RWPE2 (cell line): ENCODE data around the gene CIB4.

Experiments used
- ATAC-seq: fragments of 200-7000 bp; cut with Tn5 transposase; 3 replicates; pipeline ENCODE4 v1.9.1; 2021; ENCODE audit warnings: low read depth
- DNase-seq: peaks from one replicate; pipeline ENCODE4 v3.0.0-alpha.2; 2020; ENCODE audit warnings: low spot score
- H3K27ac ChIP-seq: fragments of 450-650 bp; 2 replicates; pipeline ENCODE4 v1.5.1; 2017; ENCODE audit warnings: mild to moderate bottlenecking; ENCODE audit not compliant: poor library complexity, severe bottlenecking
- H3K27me3 ChIP-seq: fragments of 250-450 bp; sonication (Bioruptor Pico); 2 replicates; pipeline ENCODE4 v1.5.1; 2021; ENCODE audit warnings: mild to moderate bottlenecking, moderate library complexity; ENCODE audit not compliant: insufficient read depth, poor library complexity, severe bottlenecking
- H3K36me3 ChIP-seq: fragments of 250-450 bp; sonication (Bioruptor Pico); 2 replicates; pipeline ENCODE4 v1.5.1; 2020; ENCODE audit warnings: low read depth, mild to moderate bottlenecking, moderate library complexity
- H3K4me1 ChIP-seq: fragments of 250-450 bp; sonication (Bioruptor Pico); 2 replicates; pipeline ENCODE4 v1.5.1; 2021; ENCODE audit warnings: mild to moderate bottlenecking, moderate library complexity; ENCODE audit not compliant: insufficient read depth, poor library complexity, severe bottlenecking
- H3K4me3 ChIP-seq: fragments of 250-450 bp; sonication (Bioruptor Pico); 2 replicates; pipeline ENCODE4 v1.5.1; 2021; ENCODE audit warnings: mild to moderate bottlenecking, moderate library complexity; ENCODE audit not compliant: severe bottlenecking
- H3K9me3 ChIP-seq: fragments of 250-450 bp; sonication (Bioruptor Pico); 2 replicates; pipeline ENCODE4 v1.5.1; 2021; ENCODE audit warnings: mild to moderate bottlenecking, moderate library complexity; ENCODE audit not compliant: severe bottlenecking
- TF ChIP-seq, protein P1 (sequence below): fragments of 450-650 bp; IDR thresholded peaks from one replicate; pipeline ENCODE4 v1.5.1; 2017; ENCODE audit warnings: mild to moderate bottlenecking, moderate library complexity; ENCODE audit not compliant: poor library complexity, severe bottlenecking

The CIB4 gene

DNA sequence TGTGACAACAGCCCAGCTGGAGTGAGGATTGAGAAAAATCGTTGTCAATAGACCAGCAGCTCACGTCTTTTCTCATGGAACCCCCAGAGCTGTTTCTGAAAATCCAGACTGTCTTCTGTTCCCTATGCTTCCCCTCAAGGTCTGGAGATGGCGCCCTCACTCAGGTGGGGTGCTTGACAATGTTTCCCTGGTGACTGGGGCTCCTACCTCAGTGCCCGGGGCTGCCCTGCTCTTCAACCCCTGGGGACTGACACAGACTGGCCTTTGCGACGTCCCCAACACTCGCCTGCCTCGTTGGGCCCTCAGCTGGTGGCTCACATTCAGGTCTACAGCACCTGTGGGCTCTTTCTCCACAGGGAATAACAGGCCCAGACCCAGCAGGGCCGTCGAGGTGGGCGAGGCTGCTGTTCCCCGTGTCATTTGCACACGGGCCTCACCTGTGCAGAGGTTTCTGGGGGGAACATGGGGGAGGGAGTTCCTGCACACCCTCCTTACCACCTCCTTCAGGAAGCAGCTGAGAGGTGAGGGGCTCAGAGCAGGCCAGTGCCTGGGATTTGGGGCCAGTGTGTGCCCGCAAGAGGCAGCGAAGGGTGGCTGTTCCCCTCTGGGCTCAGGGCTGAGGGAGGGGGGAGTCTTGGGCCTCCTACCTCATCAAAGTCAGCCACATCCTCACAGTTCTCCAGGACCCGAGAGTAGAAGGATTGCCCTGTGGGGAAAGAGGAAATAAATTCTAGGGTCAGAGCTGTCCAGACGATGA lies 103.9 kb downstream of the CIB4 start:
- Histone ChIP-seq H3K36me3 (no peaks in the 10 kb centered on the region), H3K4me1 (no peaks in the 10 kb centered on the region), H3K27me3 (no peaks in the 10 kb centered on the region), H3K9me3 (no peaks in the 10 kb centered on the region), H3K4me3 (no peak overlapping the region), H3K27ac (no peak overlapping the region)
- TF ChIP-seq, protein P1, sequence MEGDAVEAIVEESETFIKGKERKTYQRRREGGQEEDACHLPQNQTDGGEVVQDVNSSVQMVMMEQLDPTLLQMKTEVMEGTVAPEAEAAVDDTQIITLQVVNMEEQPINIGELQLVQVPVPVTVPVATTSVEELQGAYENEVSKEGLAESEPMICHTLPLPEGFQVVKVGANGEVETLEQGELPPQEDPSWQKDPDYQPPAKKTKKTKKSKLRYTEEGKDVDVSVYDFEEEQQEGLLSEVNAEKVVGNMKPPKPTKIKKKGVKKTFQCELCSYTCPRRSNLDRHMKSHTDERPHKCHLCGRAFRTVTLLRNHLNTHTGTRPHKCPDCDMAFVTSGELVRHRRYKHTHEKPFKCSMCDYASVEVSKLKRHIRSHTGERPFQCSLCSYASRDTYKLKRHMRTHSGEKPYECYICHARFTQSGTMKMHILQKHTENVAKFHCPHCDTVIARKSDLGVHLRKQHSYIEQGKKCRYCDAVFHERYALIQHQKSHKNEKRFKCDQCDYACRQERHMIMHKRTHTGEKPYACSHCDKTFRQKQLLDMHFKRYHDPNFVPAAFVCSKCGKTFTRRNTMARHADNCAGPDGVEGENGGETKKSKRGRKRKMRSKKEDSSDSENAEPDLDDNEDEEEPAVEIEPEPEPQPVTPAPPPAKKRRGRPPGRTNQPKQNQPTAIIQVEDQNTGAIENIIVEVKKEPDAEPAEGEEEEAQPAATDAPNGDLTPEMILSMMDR: no peak
- ATAC-seq (no peak), DNase-seq (no peak)

DNA sequence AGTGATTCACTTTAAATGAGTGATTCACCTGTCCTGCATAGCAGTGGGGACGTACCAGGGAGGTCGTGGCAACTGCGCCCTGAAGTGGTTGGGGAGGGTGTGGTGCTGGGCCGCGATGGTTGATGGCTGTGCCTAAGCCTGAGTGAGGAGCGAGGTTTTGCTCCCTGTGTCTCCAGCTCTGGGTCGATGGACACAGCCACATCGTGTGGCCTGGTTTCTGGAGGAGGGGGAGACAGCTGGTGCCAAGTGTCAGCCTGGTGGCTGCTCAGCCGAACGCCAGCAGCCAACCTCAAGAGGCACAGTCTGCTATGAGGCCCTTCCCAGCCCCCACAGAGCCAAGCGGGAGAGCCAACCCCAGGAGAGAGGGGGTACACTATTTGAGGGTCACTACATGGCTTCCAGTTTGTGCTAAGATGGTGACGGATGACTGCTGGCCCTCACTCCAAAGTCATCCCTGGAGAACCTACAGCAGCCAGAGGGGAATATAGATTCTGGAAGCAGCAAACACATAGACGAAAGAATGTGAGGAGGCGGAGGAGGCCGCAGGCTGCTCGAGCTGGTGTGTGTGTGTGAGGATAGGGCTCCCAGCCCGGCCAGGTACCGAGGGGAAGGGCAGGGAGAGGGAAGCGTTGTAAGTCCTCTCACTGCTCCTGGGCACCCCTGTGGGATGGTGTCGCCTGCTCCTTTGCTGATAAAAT lies 104.6 kb downstream of the CIB4 start:
- DNase-seq: no peak
- H3K27ac ChIP-seq: no peak overlapping the region
- no peaks in the 10 kb centered on the region for H3K4me1 ChIP-seq
- TF ChIP-seq, protein P1: no peak
- H3K27me3 ChIP-seq: no peaks in the 10 kb centered on the region
- no peak overlapping the region for H3K4me3 ChIP-seq
- ATAC-seq: no peak
- no peaks in the 10 kb centered on the region for H3K9me3 ChIP-seq
- no peaks in the 10 kb centered on the region for H3K36me3 ChIP-seq

DNA sequence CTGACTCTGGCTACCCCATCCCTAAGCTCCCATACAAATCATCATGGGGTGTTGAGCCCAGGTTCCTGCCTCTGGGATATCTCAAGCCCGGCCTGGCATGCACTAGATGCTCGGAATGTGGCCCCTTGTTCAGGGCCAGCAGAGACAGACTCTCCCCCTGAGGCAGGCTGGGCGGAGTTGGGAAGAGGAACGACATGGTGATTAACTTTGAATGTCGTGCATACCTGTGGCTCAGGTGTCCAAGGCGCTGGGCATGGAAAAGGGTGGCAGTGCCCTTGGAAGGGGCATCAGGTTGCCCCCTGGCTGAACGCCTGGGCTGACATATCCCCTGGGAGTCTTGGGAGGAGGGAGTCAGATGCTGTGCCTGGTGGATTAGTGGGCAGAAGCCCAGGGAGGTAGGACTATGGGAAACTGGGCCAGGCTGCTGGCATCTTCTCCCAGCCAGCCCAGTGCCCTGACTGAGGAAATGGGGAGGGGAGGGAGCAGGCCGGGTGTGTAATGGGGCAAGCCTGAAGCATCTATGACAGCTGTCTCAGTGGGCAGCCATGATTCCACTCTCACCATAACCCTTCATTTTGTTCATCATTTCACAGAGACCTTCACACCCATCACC lies 105.4 kb downstream of the CIB4 start:
- Histone ChIP-seq H3K4me1 (no peaks in the 10 kb centered on the region), H3K4me3 (no peak overlapping the region), H3K27ac (no peak overlapping the region), H3K36me3 (no peaks in the 10 kb centered on the region), H3K27me3 (no peaks in the 10 kb centered on the region), H3K9me3 (no peaks in the 10 kb centered on the region)
- TF ChIP-seq, protein P1: no peak
- DNase-seq (no peak), ATAC-seq (no peak)

DNA sequence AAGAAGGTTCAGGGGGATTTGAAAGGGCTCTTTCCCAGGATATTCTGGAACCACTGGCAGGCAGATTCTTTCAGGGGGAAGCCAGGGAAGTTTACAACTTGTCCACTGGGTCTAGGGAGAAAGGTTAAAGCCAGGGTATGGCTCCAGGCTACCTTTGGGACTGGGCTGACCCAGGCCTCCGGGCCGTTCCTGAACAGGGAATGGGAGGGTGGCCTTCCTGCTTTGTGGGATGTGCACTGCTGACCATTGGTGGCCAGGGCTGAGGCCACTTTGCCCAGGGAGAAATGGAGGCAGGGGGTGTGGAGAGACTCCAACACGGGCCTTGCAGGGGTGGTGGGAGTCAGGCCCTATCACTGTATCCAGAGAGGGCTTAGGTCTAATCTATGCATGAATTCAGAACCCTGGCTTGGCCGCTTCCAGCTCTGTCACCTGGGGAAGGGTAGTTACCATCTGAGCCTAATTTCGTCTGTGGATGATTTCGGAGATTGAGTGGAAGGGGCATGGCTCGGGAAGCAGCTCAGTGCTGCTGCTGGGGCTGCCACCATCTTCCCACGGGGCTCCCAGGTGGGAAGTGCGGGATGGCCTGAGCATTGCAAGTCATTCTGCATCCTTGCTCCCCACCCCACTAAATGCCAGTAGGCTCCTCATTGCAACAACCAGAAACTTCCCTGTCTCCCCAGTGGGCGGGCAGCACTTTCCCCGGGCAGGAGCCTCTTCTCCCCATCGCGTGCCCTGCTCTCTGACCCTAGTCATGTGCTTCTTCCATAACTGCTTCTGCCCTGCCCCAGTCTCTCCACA lies 106.1 kb downstream of the CIB4 start:
- H3K4me1 ChIP-seq: no peaks in the 10 kb centered on the region
- TF ChIP-seq, protein P1: no peak
- no peak overlapping the region for H3K27ac ChIP-seq
- peak; percentile 34 for DNase-seq
- H3K36me3 ChIP-seq: no peaks in the 10 kb centered on the region
- ATAC-seq: no peak
- H3K4me3 ChIP-seq: no peak overlapping the region
- H3K9me3 ChIP-seq: no peaks in the 10 kb centered on the region
- H3K27me3 ChIP-seq: no peaks in the 10 kb centered on the region
